Panc1 (cell line): Measurements from ENCODE around the gene RDH13. TPM values are rescaled to one million over a fixed set of nuclear protein-coding genes. Genes with fewer than 3 reads are reported as not detected.

Experiments
- ATAC-seq: fragments of 200-7000 bp; cut with Tn5 transposase; 2 replicates; pipeline ENCODE4 v1.9.1; 2020; ENCODE audit warnings: mild to moderate bottlenecking, moderate library complexity
- BruUV-seq: library from RNA; stranded (reverse); fragments of 400-500 nt; replicated peaks from 2 replicates; lab custom pipeline; 2021; lab: Mats Ljungman, UMichigan
- CTCF ChIA-PET: fragments of 300-600 bp; sonication (Branson Sonifier 250); formaldehyde crosslinking; loops from one replicate; lab custom pipeline; 2022; ENCODE audit warnings: antibody characterized with exemption; lab: Charles Lee
- POLR2A ChIA-PET: fragments of 300-600 bp; sonication (Branson Sonifier 250); formaldehyde crosslinking; loops from one replicate; lab custom pipeline; 2022; ENCODE audit warnings: antibody characterized with exemption; lab: Charles Lee
- DNase-seq: peaks from one replicate; pipeline ENCODE4 v3.0.0-alpha.2; 2010; ENCODE audit warnings: low read depth, low spot score
- H3K27ac ChIP-seq: 2 replicates; pipeline ENCODE4 v1.5.1; 2011; ENCODE audit warnings: mild to moderate bottlenecking, low read length, inconsistent platforms
- H3K27me3 ChIP-seq: fragments of 200-500 bp; sonication (Bioruptor generic); 2 replicates; pipeline ENCODE4 v1.6.0; 2014; ENCODE audit warnings: low read length, inconsistent platforms; ENCODE audit not compliant: control insufficient read depth, insufficient read depth
- H3K36me3 ChIP-seq: fragments of 200-500 bp; sonication (Bioruptor generic); 2 replicates; pipeline ENCODE4 v1.5.1; 2014; ENCODE audit warnings: inconsistent platforms, mild to moderate bottlenecking, low read length, moderate library complexity; ENCODE audit not compliant: control insufficient read depth, insufficient read depth
- H3K4me1 ChIP-seq: 2 replicates; pipeline ENCODE4 v1.5.1; 2011; ENCODE audit warnings: inconsistent platforms, mild to moderate bottlenecking, low read length, moderate library complexity; ENCODE audit not compliant: control insufficient read depth, insufficient read depth
- H3K4me3 ChIP-seq, 2 experiments: 2 replicates each; pipeline ENCODE4 v1.5.1; 2011 to 2012; ENCODE audit warnings: low read depth in 2 of 2, low read length in 2 of 2, mild to moderate bottlenecking in 2 of 2, inconsistent platforms in 1 of 2, moderate library complexity in 1 of 2
- H3K9me3 ChIP-seq: fragments of 200-500 bp; sonication (Bioruptor generic); 2 replicates; pipeline ENCODE4 v1.5.1; 2014; ENCODE audit warnings: low read depth, mild to moderate bottlenecking, inconsistent platforms, low read length, moderate library complexity; ENCODE audit not compliant: control insufficient read depth, insufficient read depth
- POLR2AphosphoS5 ChIP-seq: IDR thresholded peaks from 2 replicates; pipeline ENCODE4 v1.6.1; 2012; ENCODE audit warnings: mild to moderate bottlenecking, low read depth, low read length, moderate library complexity
- SIN3A ChIP-seq: IDR thresholded peaks from 2 replicates; pipeline ENCODE4 v1.6.1; 2012; ENCODE audit warnings: low read depth, mild to moderate bottlenecking, low read length, moderate library complexity, borderline replicate concordance; ENCODE audit not compliant: insufficient read depth
- TCF7L2 ChIP-seq: IDR thresholded peaks from 2 replicates; pipeline ENCODE4 v1.6.1; 2011; ENCODE audit warnings: mild to moderate bottlenecking, low read depth, low read length, inconsistent platforms
- in situ Hi-C: cut with HindIII; loops from 2 replicates; pipeline ENCODE4 v1.10.0; 2016; ENCODE audit warnings: low sequenced_read_pairs, low pct_unique_long_range_greater_than_20kb
- intact Hi-C: fragments of 100-400 bp; cut with micrococcal nuclease; formaldehyde crosslinking; loops from one replicate; pipeline ENCODE4 v1.10.0; 2022; ENCODE audit not compliant: unreplicated experiment
- total RNA-seq: library from RNA; stranded (reverse); gene quantifications from one replicate; pipeline ENCODE4 v1.2.1, GENCODE V29; 2021; ENCODE audit not compliant: unreplicated experiment
- TF ChIP-seq, protein P1 (sequence below): fragments of 450-650 bp; IDR thresholded peaks from 2 replicates; pipeline ENCODE4 v1.5.1; 2017; ENCODE audit warnings: mild to moderate bottlenecking
- TF ChIP-seq, protein P2 (sequence below), 2 experiments: IDR thresholded peaks; 2 replicates each; pipeline ENCODE4 v1.6.1; 2011 to 2012; ENCODE audit warnings: low read depth in 2 of 2, control low read depth in 1 of 2, low read length in 1 of 2, mild to moderate bottlenecking in 1 of 2, moderate library complexity in 1 of 2; ENCODE audit not compliant: insufficient read depth in 1 of 2

RDH13 gene
- total RNA-seq, 1 experiment from 2014 or later: 37.8 TPM

DNA sequence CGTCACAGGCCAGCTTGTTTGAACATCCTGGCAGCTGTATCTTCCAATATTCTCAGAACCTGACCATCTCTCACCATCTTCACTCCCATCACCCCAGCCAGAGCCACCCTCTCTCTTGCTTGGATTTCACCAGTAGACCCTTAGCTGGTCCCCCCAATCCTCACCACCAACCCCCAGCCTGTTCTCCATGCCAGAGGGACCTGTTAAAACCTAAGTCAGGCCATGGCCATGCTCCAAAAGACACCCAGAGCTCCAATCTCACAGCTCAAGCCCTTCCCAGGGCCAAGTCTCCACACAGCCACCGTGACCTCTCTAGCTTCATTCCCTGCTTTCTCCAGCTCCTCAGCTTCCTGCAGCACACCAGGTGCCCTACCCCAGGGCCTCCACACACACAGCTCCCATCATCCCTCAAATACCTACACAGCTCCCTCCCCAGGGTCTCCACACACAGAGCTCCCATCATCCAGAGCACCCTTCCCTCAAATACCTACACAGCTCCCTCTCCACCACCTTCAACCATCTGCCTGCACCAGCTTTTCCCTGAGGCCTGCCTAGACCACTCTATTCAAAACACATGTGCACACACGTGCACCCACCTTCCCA is 26.5 kb upstream of the RDH13 start:
- DNase-seq (no peak), ATAC-seq (no peak; the same call in 1 of the 2 replicates)
- Histone ChIP-seq H3K36me3 (peaks cover 2% of the 10 kb centered on the region; the same call in 1 of the 2 replicates), H3K27ac (no peak overlapping the region), H3K4me1 (peaks cover 17% of the 10 kb centered on the region), H3K4me3 (no peak overlapping the region), H3K27me3 (no peaks in the 10 kb centered on the region), H3K9me3 (no peaks in the 10 kb centered on the region)
- intact Hi-C loops: no loop called here
- CTCF ChIA-PET: interaction anchor here (0.5 kb wide), 2 partner anchors 45 to 72 kb away, joined by 3 to 4 read pairs; no protein-coding TSS in a partner anchor
- no peak for TF ChIP-seq POLR2AphosphoS5
- BruUV-seq: no TSS peak
- POLR2A ChIA-PET: no interaction called here
- in situ Hi-C loops: no loop called here

DNA sequence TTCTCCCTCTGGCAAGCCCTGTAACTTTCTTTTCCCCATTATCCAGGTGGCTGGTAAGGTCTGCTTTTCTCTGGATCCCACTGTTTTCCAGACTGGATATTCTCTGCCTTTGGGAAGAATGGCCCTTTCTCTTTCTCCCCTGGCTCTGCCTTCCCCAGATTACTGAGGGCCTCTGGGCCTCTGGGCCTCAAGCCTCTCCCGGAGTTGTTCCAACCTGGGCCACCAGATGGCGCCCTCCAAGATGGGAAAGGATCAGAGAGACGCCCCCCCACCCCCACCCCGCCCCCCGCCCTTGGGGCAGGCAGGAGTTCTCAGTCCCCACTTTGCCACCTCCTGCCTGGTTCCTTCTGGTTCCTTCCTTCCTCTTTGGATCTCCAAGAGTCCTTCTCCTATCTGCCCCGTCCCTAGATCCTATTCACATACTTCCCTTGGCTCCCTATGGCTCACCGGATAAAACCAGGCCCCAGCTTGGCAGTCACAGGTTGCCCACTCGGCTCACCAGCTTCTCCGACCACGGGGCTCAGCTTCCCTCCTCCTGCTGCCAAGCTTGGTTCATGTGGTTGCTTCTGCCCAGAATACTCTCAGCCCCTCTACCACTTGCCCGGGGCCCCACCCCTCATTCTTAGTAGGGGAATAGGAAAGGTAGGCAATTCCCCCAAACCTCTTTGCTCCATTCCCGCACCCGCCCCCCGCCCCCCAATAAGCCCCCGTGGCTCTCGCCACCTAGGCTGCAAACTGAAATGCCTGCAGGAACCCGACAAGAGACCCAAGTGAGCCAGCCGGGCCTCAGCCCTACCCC is 25.8 kb upstream of the RDH13 start:
- peak; percentile 60 for ATAC-seq
- Histone ChIP-seq H3K27me3 (no peaks in the 10 kb centered on the region), H3K4me3 (no peak overlapping the region), H3K36me3 (peaks cover 2% of the 10 kb centered on the region; the same call in 1 of the 2 replicates), H3K9me3 (no peaks in the 10 kb centered on the region), H3K4me1 (peaks cover 14% of the 10 kb centered on the region; the same call in 1 of the 2 replicates), H3K27ac (no peak overlapping the region)
- TF ChIP-seq, protein P1, sequence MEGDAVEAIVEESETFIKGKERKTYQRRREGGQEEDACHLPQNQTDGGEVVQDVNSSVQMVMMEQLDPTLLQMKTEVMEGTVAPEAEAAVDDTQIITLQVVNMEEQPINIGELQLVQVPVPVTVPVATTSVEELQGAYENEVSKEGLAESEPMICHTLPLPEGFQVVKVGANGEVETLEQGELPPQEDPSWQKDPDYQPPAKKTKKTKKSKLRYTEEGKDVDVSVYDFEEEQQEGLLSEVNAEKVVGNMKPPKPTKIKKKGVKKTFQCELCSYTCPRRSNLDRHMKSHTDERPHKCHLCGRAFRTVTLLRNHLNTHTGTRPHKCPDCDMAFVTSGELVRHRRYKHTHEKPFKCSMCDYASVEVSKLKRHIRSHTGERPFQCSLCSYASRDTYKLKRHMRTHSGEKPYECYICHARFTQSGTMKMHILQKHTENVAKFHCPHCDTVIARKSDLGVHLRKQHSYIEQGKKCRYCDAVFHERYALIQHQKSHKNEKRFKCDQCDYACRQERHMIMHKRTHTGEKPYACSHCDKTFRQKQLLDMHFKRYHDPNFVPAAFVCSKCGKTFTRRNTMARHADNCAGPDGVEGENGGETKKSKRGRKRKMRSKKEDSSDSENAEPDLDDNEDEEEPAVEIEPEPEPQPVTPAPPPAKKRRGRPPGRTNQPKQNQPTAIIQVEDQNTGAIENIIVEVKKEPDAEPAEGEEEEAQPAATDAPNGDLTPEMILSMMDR: peak; percentile 97
- no peak for TF ChIP-seq POLR2AphosphoS5
- TF ChIP-seq TCF7L2: no peak
- TF ChIP-seq, protein P2, sequence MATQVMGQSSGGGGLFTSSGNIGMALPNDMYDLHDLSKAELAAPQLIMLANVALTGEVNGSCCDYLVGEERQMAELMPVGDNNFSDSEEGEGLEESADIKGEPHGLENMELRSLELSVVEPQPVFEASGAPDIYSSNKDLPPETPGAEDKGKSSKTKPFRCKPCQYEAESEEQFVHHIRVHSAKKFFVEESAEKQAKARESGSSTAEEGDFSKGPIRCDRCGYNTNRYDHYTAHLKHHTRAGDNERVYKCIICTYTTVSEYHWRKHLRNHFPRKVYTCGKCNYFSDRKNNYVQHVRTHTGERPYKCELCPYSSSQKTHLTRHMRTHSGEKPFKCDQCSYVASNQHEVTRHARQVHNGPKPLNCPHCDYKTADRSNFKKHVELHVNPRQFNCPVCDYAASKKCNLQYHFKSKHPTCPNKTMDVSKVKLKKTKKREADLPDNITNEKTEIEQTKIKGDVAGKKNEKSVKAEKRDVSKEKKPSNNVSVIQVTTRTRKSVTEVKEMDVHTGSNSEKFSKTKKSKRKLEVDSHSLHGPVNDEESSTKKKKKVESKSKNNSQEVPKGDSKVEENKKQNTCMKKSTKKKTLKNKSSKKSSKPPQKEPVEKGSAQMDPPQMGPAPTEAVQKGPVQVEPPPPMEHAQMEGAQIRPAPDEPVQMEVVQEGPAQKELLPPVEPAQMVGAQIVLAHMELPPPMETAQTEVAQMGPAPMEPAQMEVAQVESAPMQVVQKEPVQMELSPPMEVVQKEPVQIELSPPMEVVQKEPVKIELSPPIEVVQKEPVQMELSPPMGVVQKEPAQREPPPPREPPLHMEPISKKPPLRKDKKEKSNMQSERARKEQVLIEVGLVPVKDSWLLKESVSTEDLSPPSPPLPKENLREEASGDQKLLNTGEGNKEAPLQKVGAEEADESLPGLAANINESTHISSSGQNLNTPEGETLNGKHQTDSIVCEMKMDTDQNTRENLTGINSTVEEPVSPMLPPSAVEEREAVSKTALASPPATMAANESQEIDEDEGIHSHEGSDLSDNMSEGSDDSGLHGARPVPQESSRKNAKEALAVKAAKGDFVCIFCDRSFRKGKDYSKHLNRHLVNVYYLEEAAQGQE (IDR thresholded peaks at IDR 0.05; ENCODE audit: insufficient read depth in 1 of 2, low read depth in 2 of 2, low read length in 1 of 2): no peak
- TF ChIP-seq SIN3A: no peak
- ChIA-PET CTCF (interaction anchor here (0.6 to 0.8 kb wide), 3 partner anchors 9 to 423 kb away, joined by 3 to 7 read pairs (median 4); no protein-coding TSS in a partner anchor), POLR2A (interaction anchor here (0.5 kb wide), 1 partner anchor 516 kb away, joined by 3 read pairs; no protein-coding TSS in a partner anchor)
- no peak for DNase-seq
- BruUV-seq: no TSS peak
- in situ Hi-C loops (no loop called here), intact Hi-C loops (no loop called here)
